8988T (cell line): ENCODE results near the gene GLRX2.
"Not testable (repeated sequence)": the region's sequence is repeated elsewhere in the genome, so short reads cannot be mapped to it uniquely, and the experiment has no call there.

Source experiments
- DNase-seq: peaks from one replicate; pipeline ENCODE4 v3.0.0; 2011

The GLRX2 gene

GRCh38 chr1:193060938-193061337 is 44.3 kb downstream of the GLRX2 start:
- DNase-seq, result no peak

- no peak for DNase-seq
These were observed 44.8 kb downstream of the GLRX2 start for GRCh38 chr1:193060406-193060805.

- no peak for DNase-seq
These were observed 45.2 kb downstream of the GLRX2 start for GRCh38 chr1:193060115-193060403.

GRCh38 chr1:193059282-193060114 is 45.7 kb downstream of the GLRX2 start, which contains the start of the genes RO60 and UCHL5:
Gene RO60 (plus strand): TSS chr1:193059612. CDS start chr1:193069055, 9,443 bp downstream.
Gene UCHL5 (minus strand): TSS chr1:193059360. CDS start chr1:193059260, 100 bp downstream.
- peak; percentile 59 for DNase-seq

- DNase-seq, result no peak
These were observed 46.5 kb downstream of the GLRX2 start for GRCh38 chr1:193058529-193059281.

- no peak for DNase-seq
These were observed 51.0 kb downstream of the GLRX2 start for GRCh38 chr1:193054169-193054675.

GRCh38 chr1:193048913-193049312 is 56.3 kb downstream of the GLRX2 start:
- DNase-seq, result not testable (repeated sequence)
